Measurements from ENCODE around the gene TRIM71. TPM values are rescaled to one million over a fixed set of nuclear protein-coding genes. Genes with fewer than 3 reads are reported as not detected.
A peak's percentile ranks its signal among the peaks of the same experiment; 100 is the strongest.

The TRIM71 gene
- total RNA-seq, 1 experiment from 2014 or later = 376 TPM

DNA sequence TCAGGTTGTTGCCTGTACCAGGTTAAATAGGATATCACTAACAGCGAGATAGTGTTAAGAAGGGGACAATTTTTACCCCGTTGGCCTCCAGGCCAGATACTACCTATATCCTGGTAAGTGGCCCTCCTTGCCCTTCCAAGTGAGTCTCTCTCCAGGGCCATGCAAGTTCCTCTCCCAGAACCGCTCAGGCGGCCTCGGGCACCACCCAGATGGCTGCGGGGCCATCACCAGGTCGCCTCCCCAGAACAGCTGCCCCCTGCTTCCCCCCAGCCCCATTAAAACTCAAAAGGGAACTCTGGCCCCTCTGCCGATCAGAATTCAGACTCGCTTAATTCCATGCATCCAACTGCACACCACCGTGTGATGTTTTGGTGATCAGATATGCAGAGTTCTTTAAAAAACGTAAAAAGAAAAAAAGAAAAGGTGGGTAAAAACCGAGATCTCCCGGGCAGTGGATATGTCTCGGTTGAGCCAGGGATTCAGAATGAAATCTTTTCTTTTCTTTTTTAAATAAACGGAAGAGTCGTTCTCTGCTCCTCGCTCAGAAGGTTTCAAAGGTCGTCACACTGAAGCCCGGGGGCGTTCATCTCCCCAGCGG, 1.9 kb upstream of the TRIM71 start:
- DNase-seq = no peak
- no peak overlapping the region for H4K91ac ChIP-seq (ENCODE audit: insufficient read length, low read depth, low read length)
- H2AK5ac ChIP-seq (ENCODE audit: insufficient read length, low read length) = peak overlapping the region; percentile 3
- H3T11ph ChIP-seq (ENCODE audit: low read length) = no peak overlapping the region
- WGBS (ENCODE audit: extremely low coverage, insufficient read length, low lambda C conversion rate) = no CpG with 5 or more reads among the region's 21 CpGs
- H3K36me3 Mint-ChIP-seq (ENCODE audit: insufficient read depth in 1 of 3, low read depth in 3 of 3) = peaks cover 34 to 39% (median 35%) of the 10 kb centered on the region in 3 experiments
- H3K9me3 ChIP-seq (ENCODE audit: control insufficient read depth, low read depth, low read length) = no peaks in the 10 kb centered on the region
- H3K4me3 Mint-ChIP-seq = peak overlapping the region; percentile 96 to 98
- H3K56ac ChIP-seq (ENCODE audit: insufficient read length, low read depth, low read length) = no peak overlapping the region
- peaks cover 9% of the 10 kb centered on the region; the same call in 1 of the 2 replicates for H3K4me1 ChIP-seq (ENCODE audit: insufficient read depth, low read length)
- peak overlapping the region; percentile 94 for H3K4me2 ChIP-seq (ENCODE audit: insufficient read depth, insufficient read length, low read length)
- H2BK12ac ChIP-seq (ENCODE audit: insufficient read length, low read depth, low read length) = no peak overlapping the region
- TF ChIP-seq CTCF (conservative IDR thresholded peaks at IDR 0.05) = no peak
- H3K23me2 ChIP-seq (ENCODE audit: insufficient read length, low read depth, low read length, poor library complexity, severe bottlenecking) = peaks cover 13% of the 10 kb centered on the region
- H3K9ac ChIP-seq (ENCODE audit: extremely low read depth, insufficient read length, low read length) = peak overlapping the region; percentile 66
- peaks cover 3% of the 10 kb centered on the region; the same call in 1 of the 2 replicates for H3K27me3 Mint-ChIP-seq (ENCODE audit: low read depth)
- peak overlapping the region; percentile 76 for H3K27ac ChIP-seq (ENCODE audit: insufficient read length, low read depth, low read length)
- peak overlapping the region; percentile 44 for H2BK5ac ChIP-seq (ENCODE audit: insufficient read length, low read length)
- no peaks in the 10 kb centered on the region for H3K79me1 ChIP-seq (ENCODE audit: insufficient read depth, low read depth, low read length, poor library complexity, severe bottlenecking)
- no peak overlapping the region for H2BK15ac ChIP-seq (ENCODE audit: low read depth, low read length)
- no peaks in the 10 kb centered on the region for H4K20me1 ChIP-seq (ENCODE audit: control insufficient read depth, insufficient read depth, insufficient read length)
- H4K8ac ChIP-seq (replicated peaks; ENCODE audit: insufficient read length, low read depth, low read length) = no peak overlapping the region
- peaks cover 48% of the 10 kb centered on the region for H3K79me2 ChIP-seq (ENCODE audit: insufficient read depth, low read length)
- peaks cover 10 to 17% of the 10 kb centered on the region in 2 experiments; a peak in 4 of 5 replicates for H3K9me3 Mint-ChIP-seq
- H3K14ac ChIP-seq (ENCODE audit: insufficient read depth, low read length) = peak overlapping the region; percentile 45
- no peak overlapping the region for H4K5ac ChIP-seq (ENCODE audit: insufficient read length, low read depth, low read length)
- peak overlapping the region; percentile 61 for H3K18ac ChIP-seq (ENCODE audit: insufficient read length, low read depth, low read length)
- no peaks in the 10 kb centered on the region for H3K27me3 ChIP-seq (ENCODE audit: insufficient read depth, low read length)
- no peak overlapping the region for H2AFZ ChIP-seq (ENCODE audit: low read length)
- peaks cover 37 to 41% of the 10 kb centered on the region in 2 experiments for H3K4me1 Mint-ChIP-seq
- H3K23ac ChIP-seq (ENCODE audit: insufficient read length, low read depth, low read length) = no peak overlapping the region
- no peak overlapping the region for H2BK120ac ChIP-seq (ENCODE audit: low read depth, low read length, poor library complexity, severe bottlenecking)
- H2BK20ac ChIP-seq (ENCODE audit: low read depth, low read length, poor library complexity, severe bottlenecking) = no peak overlapping the region
- H3K27ac Mint-ChIP-seq = peak overlapping the region; percentile 97 to 100 (median 100)
- no peak overlapping the region for H3K4ac ChIP-seq (ENCODE audit: low read depth, low read length)
